Activated CD8-positive, alpha-beta T cell treated with anti-CD3 and anti-CD28 coated beads for 36 hours (primary cell): ENCODE results near the gene SPAG16. TPM values are rescaled to one million over a fixed set of nuclear protein-coding genes. Genes with fewer than 3 reads are reported as not detected.

Source experiments
- ATAC-seq: fragments of 200-7000 bp; cut with Tn5 transposase; one replicate; pipeline ENCODE4 v1.10.0; 2021; ENCODE audit warnings: mild to moderate bottlenecking, moderate library complexity
- CTCF ChIA-PET: fragments of 350-600 bp; sonication (Branson Sonifier 250); formaldehyde crosslinking; loops from one replicate; lab custom pipeline; 2021; ENCODE audit warnings: antibody characterized with exemption; lab: Charles Lee
- POLR2A ChIA-PET: fragments of 350-600 bp; sonication (Branson Sonifier 250); formaldehyde crosslinking; loops from one replicate; lab custom pipeline; 2021; ENCODE audit warnings: antibody characterized with exemption; lab: Charles Lee
- DNase-seq: peaks from one replicate; pipeline ENCODE4 v3.0.0-alpha.2; 2020
- H3K27ac Mint-ChIP-seq: one replicate; pipeline ENCODE4 v1.8.0; 2021; ENCODE audit warnings: mild to moderate bottlenecking, mixed read lengths
- H3K27me3 Mint-ChIP-seq: one replicate; pipeline ENCODE4 v1.8.0; 2021; ENCODE audit warnings: mixed read lengths
- H3K36me3 Mint-ChIP-seq: one replicate; pipeline ENCODE4 v1.8.0; 2021; ENCODE audit warnings: low read depth, mixed read lengths
- H3K4me1 Mint-ChIP-seq: one replicate; pipeline ENCODE4 v1.8.0; 2021; ENCODE audit warnings: low read depth, mixed read lengths
- H3K4me3 Mint-ChIP-seq: one replicate; pipeline ENCODE4 v1.8.0; 2021; ENCODE audit warnings: mild to moderate bottlenecking, moderate library complexity, mixed read lengths
- H3K9me3 Mint-ChIP-seq: one replicate; pipeline ENCODE4 v1.8.0; 2021; ENCODE audit warnings: mixed read lengths
- CTCF ChIP-seq: fragments of 200-600 bp; IDR thresholded peaks from one replicate; pipeline ENCODE4 v1.8.0; 2022; ENCODE audit warnings: antibody characterized with exemption, mild to moderate bottlenecking
- intact Hi-C: fragments of 100-400 bp; cut with micrococcal nuclease; formaldehyde crosslinking; loops from one replicate; pipeline ENCODE4 v1.10.0; 2022
- total RNA-seq, 2 experiments: library from RNA; stranded (reverse); gene quantifications; one replicate each; pipeline ENCODE4 v1.2.3, GENCODE V29; 2021

SPAG16 gene
- total RNA-seq, 2 experiments from 2014 or later, result 9.4 to 11.7 TPM

- intact Hi-C loops, result no loop called here
- H3K36me3 Mint-ChIP-seq, result no peaks in the 10 kb centered on the region
Measured at GRCh38 chr2:214264171-214264570, 979.9 kb downstream of the SPAG16 start.

GRCh38 chr2:214265991-214266489 lies 981.8 kb downstream of the SPAG16 start:
- Mint-ChIP-seq H3K4me1 (no peaks in the 10 kb centered on the region), H3K4me3 (no peak overlapping the region), H3K36me3 (no peaks in the 10 kb centered on the region), H3K27ac (no peak overlapping the region), H3K9me3 (peaks cover 5% of the 10 kb centered on the region), H3K27me3 (peaks cover 1% of the 10 kb centered on the region)
- ChIA-PET POLR2A (no interaction called here), CTCF (no interaction called here)
- intact Hi-C loops, result no loop called here
- DNase-seq (no peak), ATAC-seq (no peak)
- no peak for TF ChIP-seq CTCF

More at GRCh38 chr2:214264171-214264570, 979.9 kb downstream of the SPAG16 start:
- H3K4me3 Mint-ChIP-seq, result no peak overlapping the region
- ChIA-PET CTCF (no interaction called here), POLR2A (no interaction called here)
- peaks cover 5% of the 10 kb centered on the region for H3K9me3 Mint-ChIP-seq
- no peak overlapping the region for H3K27ac Mint-ChIP-seq
- DNase-seq, result no peak
- H3K27me3 Mint-ChIP-seq, result peaks cover 1% of the 10 kb centered on the region
- no peak for TF ChIP-seq CTCF
- H3K4me1 Mint-ChIP-seq, result no peaks in the 10 kb centered on the region
- ATAC-seq, result no peak

GRCh38 chr2:214277880-214278279 lies 993.6 kb downstream of the SPAG16 start:
- Mint-ChIP-seq H3K4me3 (no peak overlapping the region), H3K27ac (no peak overlapping the region), H3K36me3 (no peaks in the 10 kb centered on the region), H3K9me3 (peaks cover 13% of the 10 kb centered on the region), H3K4me1 (no peaks in the 10 kb centered on the region), H3K27me3 (no peaks in the 10 kb centered on the region)
- ChIA-PET CTCF (no interaction called here), POLR2A (no interaction called here)
- no peak for TF ChIP-seq CTCF
- no peak for DNase-seq
- intact Hi-C loops, result no loop called here
- no peak for ATAC-seq

- DNase-seq (no peak), ATAC-seq (no peak)
- ChIA-PET CTCF (no interaction called here), POLR2A (no interaction called here)
- Mint-ChIP-seq H3K27ac (no peak overlapping the region), H3K36me3 (no peaks in the 10 kb centered on the region), H3K4me1 (no peaks in the 10 kb centered on the region), H3K9me3 (peaks cover 10% of the 10 kb centered on the region), H3K27me3 (no peaks in the 10 kb centered on the region), H3K4me3 (no peak overlapping the region)
- intact Hi-C loops, result no loop called here
- no peak for TF ChIP-seq CTCF
Measured at GRCh38 chr2:214286011-214286410, 1001.7 kb downstream of the SPAG16 start.

- H3K4me3 Mint-ChIP-seq, result no peak overlapping the region
- no peak overlapping the region for H3K27ac Mint-ChIP-seq
- intact Hi-C loops, result no loop called here
- H3K4me1 Mint-ChIP-seq, result no peaks in the 10 kb centered on the region
- H3K27me3 Mint-ChIP-seq, result no peaks in the 10 kb centered on the region
- H3K36me3 Mint-ChIP-seq, result no peaks in the 10 kb centered on the region
- H3K9me3 Mint-ChIP-seq, result peaks cover 24% of the 10 kb centered on the region
- DNase-seq, result no peak
- no peak for ATAC-seq
- TF ChIP-seq CTCF, result no peak
- ChIA-PET CTCF (no interaction called here), POLR2A (interaction anchor here (0.5 kb wide), 1 partner anchor 11 kb away, joined by 3 read pairs; no protein-coding TSS in a partner anchor)
Measured at GRCh38 chr2:214293593-214293992, 1009.3 kb downstream of the SPAG16 start.
